ENCODE data around the gene HOXA11.

DNA sequence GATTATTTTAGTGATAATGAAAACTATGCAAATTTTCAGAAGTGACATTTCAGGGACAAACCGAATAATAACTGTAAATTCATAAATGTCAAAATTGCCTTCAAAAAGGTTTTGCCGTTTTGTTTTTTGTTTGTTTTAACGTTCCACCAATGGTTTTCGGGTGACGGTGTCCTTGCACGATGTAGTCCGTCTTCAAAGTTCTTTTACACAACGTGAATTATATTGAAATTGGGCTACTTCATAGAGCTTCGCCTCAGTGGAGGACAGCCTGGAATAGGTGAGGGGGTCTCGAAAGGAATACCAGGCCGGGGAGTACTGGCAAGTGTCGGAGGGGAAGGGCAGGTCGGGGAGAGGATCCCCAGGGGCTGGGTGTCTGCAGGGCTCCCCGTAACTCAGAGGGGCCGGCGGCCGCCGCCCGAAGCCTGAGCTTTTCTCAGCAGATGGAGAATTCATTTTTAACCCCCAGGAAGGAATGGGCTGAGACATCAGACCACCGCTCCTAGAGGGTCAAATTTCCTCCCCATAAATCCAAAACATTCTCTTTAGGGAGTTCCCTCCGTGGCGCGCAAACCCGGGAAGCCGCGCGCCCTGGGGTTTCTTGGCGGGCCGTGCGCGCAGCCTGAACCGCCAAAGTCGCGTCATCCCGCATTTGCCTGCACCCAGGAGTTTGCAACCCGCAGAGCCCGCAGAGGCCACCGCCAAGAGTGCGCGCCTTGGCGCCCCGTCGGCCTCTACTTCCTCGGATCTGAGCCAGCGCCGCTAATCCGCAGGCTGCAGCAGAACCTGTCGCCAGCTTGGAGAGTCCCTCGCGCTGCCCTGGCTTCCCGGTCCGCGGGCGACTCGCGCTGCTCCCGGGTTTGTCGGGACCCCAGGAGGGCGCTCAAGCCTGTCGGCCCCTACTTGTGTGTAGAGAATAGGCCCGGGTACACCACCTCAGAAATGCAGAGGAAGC is 40.2 kb upstream of the HOXA11 start:
- TF ChIP-seq, protein P1, sequence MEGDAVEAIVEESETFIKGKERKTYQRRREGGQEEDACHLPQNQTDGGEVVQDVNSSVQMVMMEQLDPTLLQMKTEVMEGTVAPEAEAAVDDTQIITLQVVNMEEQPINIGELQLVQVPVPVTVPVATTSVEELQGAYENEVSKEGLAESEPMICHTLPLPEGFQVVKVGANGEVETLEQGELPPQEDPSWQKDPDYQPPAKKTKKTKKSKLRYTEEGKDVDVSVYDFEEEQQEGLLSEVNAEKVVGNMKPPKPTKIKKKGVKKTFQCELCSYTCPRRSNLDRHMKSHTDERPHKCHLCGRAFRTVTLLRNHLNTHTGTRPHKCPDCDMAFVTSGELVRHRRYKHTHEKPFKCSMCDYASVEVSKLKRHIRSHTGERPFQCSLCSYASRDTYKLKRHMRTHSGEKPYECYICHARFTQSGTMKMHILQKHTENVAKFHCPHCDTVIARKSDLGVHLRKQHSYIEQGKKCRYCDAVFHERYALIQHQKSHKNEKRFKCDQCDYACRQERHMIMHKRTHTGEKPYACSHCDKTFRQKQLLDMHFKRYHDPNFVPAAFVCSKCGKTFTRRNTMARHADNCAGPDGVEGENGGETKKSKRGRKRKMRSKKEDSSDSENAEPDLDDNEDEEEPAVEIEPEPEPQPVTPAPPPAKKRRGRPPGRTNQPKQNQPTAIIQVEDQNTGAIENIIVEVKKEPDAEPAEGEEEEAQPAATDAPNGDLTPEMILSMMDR (IDR thresholded peaks at IDR 0.05; ENCODE audit: poor library complexity, severe bottlenecking) = no peak
- TF ChIP-seq POLR2AphosphoS5 (IDR thresholded peaks at IDR 0.05) (no peak), EZH2 (IDR thresholded peaks at IDR 0.05; ENCODE audit: borderline replicate concordance, insufficient read depth, low read length, poor library complexity, severe bottlenecking) (peak; percentile 50)
